ENCODE data around the gene UBE2E2.

The UBE2E2 gene

DNA sequence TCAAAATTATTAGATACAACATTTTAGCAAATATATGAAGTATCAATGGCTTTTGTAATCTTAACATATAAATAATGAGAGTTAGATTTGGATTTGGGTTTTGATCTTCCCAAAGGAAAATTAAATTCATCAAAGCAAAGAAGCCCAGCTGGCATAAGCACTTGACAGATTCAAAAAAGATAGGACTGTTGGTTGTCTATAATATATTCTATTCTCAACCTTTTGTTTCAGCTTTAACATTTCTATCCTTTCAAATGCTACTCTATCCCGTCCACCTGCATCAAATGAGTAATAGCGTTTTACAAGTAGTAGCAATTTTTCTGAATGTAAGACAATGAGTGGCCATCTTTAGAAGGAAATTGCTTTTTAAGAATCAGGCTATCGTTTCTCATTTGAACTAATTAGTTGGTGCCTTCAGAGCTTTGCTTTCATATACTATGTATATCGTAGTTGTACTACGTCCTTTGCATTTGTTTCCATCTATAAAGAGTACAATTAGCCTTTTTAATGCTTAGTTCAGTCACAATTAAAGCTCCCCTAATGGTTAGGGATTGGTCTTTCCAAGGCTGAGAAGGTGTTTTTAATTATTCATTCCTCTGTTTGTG lies 278.0 kb downstream of the UBE2E2 start:
- TF ChIP-seq, protein P1, sequence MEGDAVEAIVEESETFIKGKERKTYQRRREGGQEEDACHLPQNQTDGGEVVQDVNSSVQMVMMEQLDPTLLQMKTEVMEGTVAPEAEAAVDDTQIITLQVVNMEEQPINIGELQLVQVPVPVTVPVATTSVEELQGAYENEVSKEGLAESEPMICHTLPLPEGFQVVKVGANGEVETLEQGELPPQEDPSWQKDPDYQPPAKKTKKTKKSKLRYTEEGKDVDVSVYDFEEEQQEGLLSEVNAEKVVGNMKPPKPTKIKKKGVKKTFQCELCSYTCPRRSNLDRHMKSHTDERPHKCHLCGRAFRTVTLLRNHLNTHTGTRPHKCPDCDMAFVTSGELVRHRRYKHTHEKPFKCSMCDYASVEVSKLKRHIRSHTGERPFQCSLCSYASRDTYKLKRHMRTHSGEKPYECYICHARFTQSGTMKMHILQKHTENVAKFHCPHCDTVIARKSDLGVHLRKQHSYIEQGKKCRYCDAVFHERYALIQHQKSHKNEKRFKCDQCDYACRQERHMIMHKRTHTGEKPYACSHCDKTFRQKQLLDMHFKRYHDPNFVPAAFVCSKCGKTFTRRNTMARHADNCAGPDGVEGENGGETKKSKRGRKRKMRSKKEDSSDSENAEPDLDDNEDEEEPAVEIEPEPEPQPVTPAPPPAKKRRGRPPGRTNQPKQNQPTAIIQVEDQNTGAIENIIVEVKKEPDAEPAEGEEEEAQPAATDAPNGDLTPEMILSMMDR (IDR thresholded peaks at IDR 0.05; ENCODE audit: insufficient read depth, missing control alignments): no peak
- DNase-seq (ENCODE audit: insufficient read length, low spot score) (no peak), FAIRE-seq (no peak)

DNA sequence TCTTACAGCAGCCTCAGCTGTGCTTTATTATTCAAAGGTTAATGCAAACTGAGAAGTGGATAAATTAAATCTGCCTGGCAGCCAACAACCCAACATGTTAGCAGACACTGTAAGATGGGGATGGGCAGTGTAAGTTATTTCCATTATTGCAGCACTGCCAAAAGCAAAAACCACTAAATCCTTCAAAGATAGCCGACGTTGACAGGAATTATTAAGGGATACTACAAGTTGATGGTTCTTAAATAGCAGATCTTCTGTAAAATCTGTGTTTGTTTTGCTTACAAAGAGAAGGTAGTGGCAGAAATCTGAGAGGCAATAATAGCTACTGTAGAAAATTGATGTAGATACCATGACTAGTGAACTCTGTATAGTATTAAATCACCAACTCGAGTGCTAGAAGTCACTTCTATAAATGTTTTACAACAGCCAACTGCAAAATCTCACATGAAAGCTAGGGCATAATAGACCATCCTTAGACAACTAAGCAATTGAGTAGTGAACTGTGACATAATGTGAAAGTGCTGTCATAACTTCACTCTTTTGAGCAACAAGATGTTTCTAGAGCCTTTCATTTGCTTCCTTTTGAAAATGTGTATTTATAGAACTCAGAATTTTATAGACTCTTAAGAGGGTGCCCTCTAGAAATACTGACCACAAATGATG lies 278.6 kb downstream of the UBE2E2 start:
- FAIRE-seq (no peak), DNase-seq (ENCODE audit: insufficient read length, low spot score) (no peak)
- TF ChIP-seq, protein P1 (IDR thresholded peaks at IDR 0.05; ENCODE audit: insufficient read depth, missing control alignments): no peak

DNA sequence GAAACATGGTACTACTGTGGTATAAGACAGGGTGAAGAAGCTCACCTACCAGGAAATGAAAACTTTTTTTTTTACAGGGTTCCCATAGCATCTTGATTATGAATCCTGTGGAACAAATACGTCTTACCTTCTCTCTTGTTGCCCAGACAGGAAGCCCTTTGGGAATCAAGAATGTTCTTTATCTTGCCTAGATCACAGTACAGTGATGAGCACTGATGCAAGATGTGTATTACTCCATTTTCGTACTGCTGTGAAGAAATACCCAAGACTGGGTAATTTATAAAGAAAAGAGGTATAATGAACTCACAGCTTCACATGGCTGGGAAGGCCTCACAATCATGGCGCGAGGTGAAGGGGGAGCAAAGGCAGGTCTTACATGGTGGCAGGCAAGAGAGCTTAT lies 281.3 kb downstream of the UBE2E2 start:
- no peak for DNase-seq (ENCODE audit: insufficient read length, low spot score)
- TF ChIP-seq, protein P1 (IDR thresholded peaks at IDR 0.05; ENCODE audit: insufficient read depth, missing control alignments): no peak
- no peak for FAIRE-seq

DNA sequence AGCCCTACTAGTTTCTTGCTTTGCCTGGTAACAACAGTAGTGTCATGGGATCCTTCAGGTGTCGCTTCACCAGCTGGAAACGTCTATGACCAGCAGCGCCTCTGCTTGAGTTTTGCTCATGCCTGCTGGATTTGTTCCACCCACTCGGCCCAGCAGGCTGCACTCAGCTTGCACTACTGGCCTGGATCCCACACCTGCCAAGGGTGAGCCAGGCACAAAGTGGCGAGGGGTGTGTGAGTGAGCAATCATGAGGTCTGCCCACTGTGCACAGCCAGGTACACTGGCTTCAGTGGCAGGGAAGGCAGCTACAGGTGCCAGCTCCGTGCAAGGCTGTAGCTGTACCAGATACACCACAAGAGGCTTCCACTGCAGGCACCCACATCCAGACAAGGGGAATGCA lies 282.8 kb downstream of the UBE2E2 start:
- DNase-seq (ENCODE audit: insufficient read length, low spot score) (no peak), FAIRE-seq (no peak)
- TF ChIP-seq, protein P1 (IDR thresholded peaks at IDR 0.05; ENCODE audit: insufficient read depth, missing control alignments): no peak

DNA sequence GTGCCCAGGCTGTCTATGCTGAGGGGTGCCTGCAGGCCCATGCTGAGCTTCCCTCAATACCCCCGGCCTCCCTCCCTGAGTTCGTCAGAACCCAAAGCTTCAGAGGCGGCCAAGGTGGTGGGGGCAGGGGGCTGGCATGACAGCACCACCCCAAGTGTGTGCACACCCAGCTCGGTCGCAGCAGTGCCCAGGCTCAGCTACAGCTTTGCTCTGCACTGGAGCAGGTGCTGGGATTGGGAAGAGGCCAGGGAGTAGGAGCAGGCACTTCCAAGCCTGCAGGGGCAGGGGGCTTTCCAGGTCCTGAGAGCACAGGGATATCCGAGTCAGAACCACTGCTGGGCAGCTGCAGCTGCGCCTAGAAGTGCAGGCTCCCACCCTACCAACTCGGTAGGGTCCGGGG lies 283.9 kb downstream of the UBE2E2 start:
- TF ChIP-seq, protein P1 (IDR thresholded peaks at IDR 0.05; ENCODE audit: insufficient read depth, missing control alignments): no peak
- DNase-seq (ENCODE audit: insufficient read length, low spot score) (no peak), FAIRE-seq (no peak)

DNA sequence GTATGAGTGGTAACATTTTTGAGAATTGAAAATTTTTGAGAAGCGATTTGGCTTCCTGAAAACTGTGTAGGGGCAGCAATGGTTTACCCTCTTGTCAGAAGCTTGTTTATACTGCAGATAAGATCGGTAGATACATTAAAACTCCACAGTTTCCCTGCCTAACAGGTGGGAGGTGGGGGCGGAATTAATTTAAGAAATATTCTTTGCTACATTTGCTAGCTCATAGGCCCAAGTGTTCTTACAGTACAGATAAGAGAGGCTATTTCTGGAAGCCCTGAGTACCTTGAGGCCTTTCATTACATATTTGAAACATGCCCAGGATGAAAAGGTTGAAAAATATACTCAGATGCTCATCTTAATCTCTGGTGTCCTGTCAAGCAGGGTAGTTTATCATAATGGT lies 285.5 kb downstream of the UBE2E2 start:
- FAIRE-seq: no peak
- DNase-seq (ENCODE audit: insufficient read length, low spot score): no peak
- TF ChIP-seq, protein P1 (IDR thresholded peaks at IDR 0.05; ENCODE audit: insufficient read depth, missing control alignments): no peak

Measured in D721Med (cell line).